CD4-positive, alpha-beta T cell treated with Interleukin-10 for 1 hour (primary cell): ENCODE data around the gene NDUFC2.
"Not testable (repeated sequence)": the region's sequence is repeated elsewhere in the genome, so short reads cannot be mapped to it uniquely, and the experiment has no call there.

Experiments
- DNase-seq: peaks from one replicate; pipeline ENCODE4 v3.0.0-alpha.2; 2020

NDUFC2 gene

DNA sequence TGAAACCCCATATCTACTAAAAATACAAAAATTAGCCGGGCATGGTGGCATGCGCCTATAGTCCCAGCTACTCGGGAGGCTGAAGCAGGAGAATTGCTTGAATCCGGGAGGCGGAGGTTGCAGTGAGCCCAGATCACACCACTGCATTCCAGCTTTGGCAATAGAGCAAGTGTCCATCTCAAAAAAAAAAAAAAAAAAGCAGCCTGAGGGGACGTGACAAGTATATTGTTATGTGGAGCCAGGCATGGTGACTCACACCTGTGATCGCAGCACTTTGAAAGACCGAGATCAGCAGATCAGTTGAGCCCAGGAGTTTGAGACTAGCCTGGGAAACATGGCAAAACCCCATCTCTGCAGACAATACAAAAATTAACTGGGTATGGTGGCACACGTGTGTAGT, 51.2 kb downstream of the NDUFC2 start:
- DNase-seq = not testable (repeated sequence)

DNA sequence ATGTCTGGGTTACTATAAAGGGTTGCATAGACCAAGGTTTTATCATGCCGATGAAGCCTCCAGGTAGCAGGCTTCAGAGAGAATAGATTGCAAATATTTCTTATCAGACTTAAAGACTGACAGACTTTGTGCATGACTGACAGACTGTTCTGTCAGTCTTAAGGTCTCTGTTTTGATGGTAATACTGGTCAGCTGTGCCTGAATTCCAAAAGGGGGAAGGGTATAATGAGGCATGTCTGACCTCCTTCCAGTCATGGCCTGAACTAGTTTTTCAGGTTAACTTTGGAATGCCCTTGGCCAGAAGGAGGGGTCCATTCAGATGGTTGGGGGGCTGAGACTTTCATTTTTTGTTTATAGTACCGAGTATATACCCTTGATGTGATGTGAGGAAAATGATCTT, 51.9 kb downstream of the NDUFC2 start:
- DNase-seq = no peak

DNA sequence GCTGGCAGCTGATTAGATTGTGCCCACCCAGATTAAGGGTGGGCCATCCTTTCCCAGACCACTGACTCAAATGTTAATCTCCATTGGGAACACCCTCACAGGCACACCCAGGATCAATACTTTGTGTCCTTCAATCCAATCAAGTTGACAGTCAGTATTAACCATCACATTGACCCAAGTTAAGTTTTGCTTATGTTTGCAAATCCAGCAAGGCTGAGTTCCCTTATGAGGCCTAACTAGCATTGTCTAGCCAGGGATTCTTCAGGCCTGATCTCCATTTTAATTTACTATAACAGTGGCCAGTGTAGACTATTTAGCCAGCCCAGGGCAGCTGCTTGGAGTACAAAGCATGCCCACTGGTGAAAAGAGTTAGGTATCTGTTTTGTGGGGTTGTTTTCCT, 54.3 kb downstream of the NDUFC2 start:
- no peak for DNase-seq

DNA sequence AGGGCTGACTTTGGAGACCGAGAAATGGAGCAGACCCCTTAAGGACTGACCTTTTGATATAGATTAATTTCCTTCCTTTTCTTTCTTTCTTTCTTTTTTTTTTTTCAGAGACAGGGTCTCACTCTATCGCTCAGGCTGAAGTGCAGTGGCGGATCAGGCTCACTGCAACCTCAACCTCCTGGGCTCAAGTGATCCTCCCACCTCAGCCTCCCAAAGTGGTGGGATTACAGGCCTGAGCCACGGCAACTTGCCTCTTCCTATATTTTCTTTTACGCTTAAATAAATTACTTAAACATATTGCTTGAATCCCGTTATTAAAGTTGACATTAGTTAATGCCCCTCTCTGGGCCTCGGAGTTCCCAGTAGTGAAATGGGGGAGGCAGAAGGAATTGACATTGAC, 56.2 kb downstream of the NDUFC2 start:
- no peak for DNase-seq

DNA sequence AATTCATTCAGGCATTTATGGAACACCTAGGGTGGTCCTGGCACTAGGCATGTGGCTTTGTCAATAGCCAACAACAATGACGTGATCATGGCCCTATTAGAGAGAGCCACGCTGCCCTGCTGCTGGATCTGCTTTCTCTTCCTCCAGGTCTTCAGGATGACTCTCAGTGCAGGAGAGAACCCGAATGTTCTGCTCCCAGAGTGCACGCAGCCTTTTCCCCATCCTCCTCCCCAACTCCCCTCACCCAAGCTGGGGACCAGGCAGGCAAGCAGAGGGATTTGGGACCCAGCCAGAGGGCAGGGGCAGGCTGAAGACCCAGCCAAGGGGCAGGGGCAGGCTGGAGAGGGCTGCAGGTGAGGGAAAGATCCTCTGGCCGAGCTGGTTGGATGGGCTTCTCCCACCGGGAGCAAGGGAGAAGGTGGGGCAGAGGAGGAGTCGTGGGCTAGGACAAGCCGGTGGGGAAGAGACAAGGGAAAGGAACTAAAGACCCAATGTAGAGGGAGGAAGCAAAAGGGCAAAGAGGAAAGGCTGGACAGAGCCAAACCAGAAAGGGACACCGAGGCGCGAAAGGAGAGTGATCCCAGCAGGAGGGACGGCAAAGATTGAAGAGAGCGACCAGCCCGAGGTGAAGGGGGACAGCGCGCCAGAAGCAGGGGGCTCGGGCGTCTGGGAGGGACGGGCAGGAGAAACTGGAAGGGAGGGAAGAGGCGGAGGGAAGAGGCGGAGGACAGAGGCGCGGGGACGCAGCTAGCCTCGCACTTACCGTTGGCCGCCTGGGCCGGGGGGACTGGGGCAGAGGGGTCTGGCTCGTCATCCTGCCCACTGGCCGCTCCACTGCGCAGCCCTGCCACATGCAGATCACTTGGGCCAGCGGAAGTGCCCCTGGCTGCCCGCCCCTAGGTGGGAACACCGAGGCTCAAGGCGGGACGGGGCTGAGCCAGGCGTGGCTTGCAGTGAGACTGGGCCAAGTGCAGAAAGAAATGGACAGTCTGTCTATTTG, 57.0 kb downstream of the NDUFC2 start, which contains the start of gene KCTD14:
TSS of gene KCTD14 (minus strand) at position 880 of the 1,000 bp plus-strand sequence. CDS start at position 853, 27 bp downstream.
- DNase-seq = no peak

DNA sequence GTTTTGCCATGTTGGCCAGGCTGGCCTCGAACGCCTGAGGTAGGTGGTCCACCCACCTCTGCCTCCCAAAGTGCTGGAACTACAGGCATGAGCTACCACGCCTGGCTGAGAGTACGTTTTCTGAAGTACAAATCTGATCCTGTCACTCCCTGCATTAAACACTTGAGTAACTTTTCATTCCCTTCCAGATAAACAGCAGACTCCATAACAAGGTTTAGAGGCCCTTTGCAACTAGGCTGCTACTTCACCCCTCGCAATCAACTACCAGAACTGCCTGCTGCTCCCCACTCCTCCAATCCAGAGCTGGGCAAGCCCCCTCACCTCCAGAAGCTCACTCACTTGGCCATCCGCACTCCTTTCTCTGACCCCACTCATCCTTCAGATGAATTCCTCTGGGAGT, 58.1 kb downstream of the NDUFC2 start:
- DNase-seq = no peak

DNA sequence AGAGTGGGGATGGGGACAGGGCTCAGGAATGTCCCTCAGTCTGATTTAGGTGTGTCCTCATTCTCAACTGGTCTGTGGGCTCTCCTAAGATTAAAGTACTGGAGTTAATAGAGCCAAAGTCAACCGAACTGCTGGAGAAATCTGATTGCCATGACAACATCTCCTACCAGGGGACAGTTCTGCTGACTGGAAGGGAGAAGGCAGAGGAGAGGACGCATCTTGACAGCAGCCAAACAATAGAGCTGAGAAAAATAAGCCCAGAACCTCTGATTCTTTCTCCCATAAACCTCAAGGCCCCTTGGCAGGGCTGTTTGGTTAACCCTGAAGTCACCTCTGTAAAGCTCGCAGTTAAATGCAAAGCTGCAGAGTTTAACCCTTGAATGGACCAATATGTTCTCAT, 59.4 kb downstream of the NDUFC2 start:
- DNase-seq = no peak

DNA sequence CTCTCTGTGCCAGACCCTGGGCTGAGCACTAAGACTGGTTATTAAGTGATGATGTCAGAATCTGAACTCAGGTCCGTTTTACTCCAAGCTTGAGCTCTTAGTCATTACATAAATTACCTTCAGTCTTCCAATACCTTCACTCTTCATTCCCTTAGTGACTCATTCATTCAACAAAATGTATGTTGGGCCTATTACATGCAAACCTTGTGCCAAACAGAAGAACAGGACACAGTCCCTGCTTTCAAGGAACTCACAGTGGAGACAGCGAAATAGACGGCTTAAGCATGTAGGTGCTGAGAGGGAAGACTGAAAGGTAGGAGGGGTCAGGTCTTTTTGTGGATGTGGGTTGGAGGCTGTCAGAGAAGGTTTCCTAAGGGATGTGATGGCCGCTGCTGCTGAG, 59.9 kb downstream of the NDUFC2 start:
- DNase-seq = no peak
